DOHH2 (cell line): ENCODE results near the gene LAMTOR3.

ENCODE experiments used
- H3F3A ChIP-seq: fragments of 200-600 bp; sonication (generic), shearing (Covaris generic); 2 replicates; pipeline ENCODE4 v1.6.0; 2016; ENCODE audit warnings: antibody characterized with exemption, mild to moderate bottlenecking; ENCODE audit not compliant: control insufficient read depth, insufficient read depth
- H3K27ac ChIP-seq: fragments of 200-600 bp; sonication (generic); 2 replicates; pipeline ENCODE4 v1.5.1; 2014; ENCODE audit warnings: low read depth, mild to moderate bottlenecking, low read length, moderate library complexity
- H3K27me3 ChIP-seq: fragments of 200-600 bp; sonication (generic); 2 replicates; pipeline ENCODE4 v1.6.1; 2014; ENCODE audit warnings: mild to moderate bottlenecking, low read length, mixed read lengths; ENCODE audit not compliant: control insufficient read depth
- H3K36me3 ChIP-seq: fragments of 200-600 bp; sonication (generic); 2 replicates; pipeline ENCODE4 v1.6.1; 2014; ENCODE audit warnings: mild to moderate bottlenecking, low read length, moderate library complexity, mixed read lengths; ENCODE audit not compliant: control insufficient read depth
- H3K4me1 ChIP-seq: fragments of 200-600 bp; sonication (generic); 2 replicates; pipeline ENCODE4 v1.6.1; 2014; ENCODE audit warnings: mild to moderate bottlenecking, low read length, mixed read lengths; ENCODE audit not compliant: control insufficient read depth
- H3K4me2 ChIP-seq: fragments of 200-600 bp; sonication (generic); 2 replicates; pipeline ENCODE4 v1.6.0; 2014; ENCODE audit warnings: mild to moderate bottlenecking, low read length, moderate library complexity
- H3K4me3 ChIP-seq: fragments of 200-600 bp; sonication (generic); 2 replicates; pipeline ENCODE4 v1.5.1; 2014; ENCODE audit warnings: mild to moderate bottlenecking, low read length, mixed read lengths
- H3K79me2 ChIP-seq: fragments of 200-600 bp; sonication (generic); 2 replicates; pipeline ENCODE4 v1.6.1; 2014; ENCODE audit warnings: mild to moderate bottlenecking, low read length, mixed read lengths; ENCODE audit not compliant: control insufficient read depth
- H3K9me2 ChIP-seq: fragments of 200-600 bp; sonication (generic); replicated peaks from 2 replicates; pipeline ENCODE4 v1.6.1; 2014; ENCODE audit warnings: mild to moderate bottlenecking, low read length, mixed read lengths; ENCODE audit not compliant: control insufficient read depth
- H3K9me3 ChIP-seq: fragments of 200-600 bp; sonication (generic); 2 replicates; pipeline ENCODE4 v1.6.1; 2014; ENCODE audit warnings: antibody characterized with exemption, low read length, mixed read lengths; ENCODE audit not compliant: control insufficient read depth, insufficient read depth
- H4K20me1 ChIP-seq: fragments of 200-600 bp; sonication (generic); 2 replicates; pipeline ENCODE4 v1.6.0; 2014; ENCODE audit warnings: low read depth, mild to moderate bottlenecking, antibody characterized with exemption, low read length, moderate library complexity; ENCODE audit not compliant: control insufficient read depth, insufficient read depth
- CTCF ChIP-seq: fragments of 200-600 bp; sonication (generic); IDR thresholded peaks from one replicate; pipeline ENCODE4 v1.5.1; 2014; ENCODE audit warnings: antibody characterized with exemption, mild to moderate bottlenecking, low read depth, low read length; ENCODE audit not compliant: poor library complexity, severe bottlenecking
- EZH2phosphoT487 ChIP-seq: fragments of 200-600 bp; sonication (generic); IDR thresholded peaks from 2 replicates; pipeline ENCODE4 v1.6.1; 2017; ENCODE audit warnings: borderline replicate concordance, mild to moderate bottlenecking, antibody characterized with exemption, low read length, moderate library complexity, mixed read lengths

The LAMTOR3 gene

GRCh38 chr4:99852199-99852749 is 42.0 kb downstream of the LAMTOR3 start:
- no peaks in the 10 kb centered on the region for H3K9me2 ChIP-seq
- TF ChIP-seq EZH2phosphoT487 (no peak), CTCF (no peak)

GRCh38 chr4:99848591-99849001 is 45.6 kb downstream of the LAMTOR3 start:
- Histone ChIP-seq H3K9me2 (no peaks in the 10 kb centered on the region), H3F3A (peaks cover 5% of the 10 kb centered on the region; the same call in 1 of the 2 replicates), H3K36me3 (peaks cover 62% of the 10 kb centered on the region), H3K4me1 (peaks cover 51% of the 10 kb centered on the region), H3K4me3 (no peak overlapping the region), H3K79me2 (no peaks in the 10 kb centered on the region), H3K27me3 (no peaks in the 10 kb centered on the region), H3K4me2 (no peak overlapping the region), H3K9me3 (no peaks in the 10 kb centered on the region), H4K20me1 (no peaks in the 10 kb centered on the region; the same call in 1 of the 2 replicates), H3K27ac (no peak overlapping the region)
- TF ChIP-seq CTCF (no peak), EZH2phosphoT487 (no peak)

More at GRCh38 chr4:99852199-99852749, 42.0 kb downstream of the LAMTOR3 start:
- H3K36me3 ChIP-seq: peaks cover 61% of the 10 kb centered on the region
- no peak overlapping the region for H3K4me3 ChIP-seq
- no peaks in the 10 kb centered on the region for H3K9me3 ChIP-seq
- H4K20me1 ChIP-seq: no peaks in the 10 kb centered on the region; the same call in 1 of the 2 replicates
- peaks cover 33% of the 10 kb centered on the region for H3K4me1 ChIP-seq
- H3K79me2 ChIP-seq: no peaks in the 10 kb centered on the region
- H3K4me2 ChIP-seq: no peak overlapping the region
- H3K27ac ChIP-seq: no peak overlapping the region
- peaks cover under 1% of the 10 kb centered on the region; the same call in 1 of the 2 replicates for H3F3A ChIP-seq
- H3K27me3 ChIP-seq: no peaks in the 10 kb centered on the region

GRCh38 chr4:99847362-99847976 is 46.8 kb downstream of the LAMTOR3 start:
- Histone ChIP-seq H3K79me2 (no peaks in the 10 kb centered on the region), H3K27ac (peak overlapping the region; percentile 72), H3K36me3 (peaks cover 62% of the 10 kb centered on the region), H3K4me2 (peak overlapping the region; percentile 61), H4K20me1 (no peaks in the 10 kb centered on the region; the same call in 1 of the 2 replicates), H3K4me3 (peak overlapping the region; percentile 55), H3F3A (peaks cover 5% of the 10 kb centered on the region; the same call in 1 of the 2 replicates), H3K4me1 (peaks cover 60% of the 10 kb centered on the region), H3K9me3 (no peaks in the 10 kb centered on the region), H3K27me3 (no peaks in the 10 kb centered on the region), H3K9me2 (no peaks in the 10 kb centered on the region)
- no peak for TF ChIP-seq CTCF
- no peak for TF ChIP-seq EZH2phosphoT487
